K562 (cell line): ENCODE data around the gene BRAF. TPM values are rescaled to one million over a fixed set of nuclear protein-coding genes. Genes with fewer than 3 reads are reported as not detected.

Experiments used
- ATAC-seq: fragments of 200-7000 bp; cut with Tn5 transposase; 3 replicates; pipeline ENCODE4 v1.9.1; 2020; ENCODE audit warnings: moderate library complexity
- BruUV-seq: library from RNA; stranded (reverse); fragments of 400-500 nt; replicated peaks from 2 replicates; lab custom pipeline; 2021; lab: Mats Ljungman, UMichigan
- CTCF ChIA-PET: fragments of 300-600 bp; formaldehyde crosslinking; extraction: SDS; loops from one replicate; lab custom pipeline; 2021; ENCODE audit warnings: low intra/inter-chr PET ratio; lab: Yijun Ruan, JAX
- POLR2A ChIA-PET: fragments of 300-600, 350-650 bp; sonication (Branson Sonifier 250); formaldehyde crosslinking; extraction: SDS; loops from one replicate; lab custom pipeline; 2021; ENCODE audit warnings: antibody characterized with exemption, inconsistent platforms; lab: Yijun Ruan, JAX
- DNase-seq, 4 experiments: peaks; one replicate each; pipeline versions ENCODE4 v3.0.0 to v3.0.0-alpha.2; 2011 to 2018; ENCODE audit warnings: low spot score in 3 of 4, mixed read lengths in 3 of 4; ENCODE audit errors: extremely low read depth in 1 of 4
- FAIRE-seq: peaks from 2 replicates; lab custom pipeline; 2011; peaks lifted over from hg19 to GRCh38; lab: Jason Lieb, UNC
- H2AFZ ChIP-seq: 2 replicates; pipeline ENCODE4 v1.6.0; 2011; ENCODE audit warnings: low read depth, low read length, control low read depth, inconsistent platforms
- H3K27ac ChIP-seq: fragments of 200-600 bp; 3 replicates; pipeline ENCODE4 v1.8.0; 2011; ENCODE audit warnings: low read depth, mild to moderate bottlenecking, control low read depth, inconsistent platforms, low read length, moderate library complexity, mixed read lengths; ENCODE audit errors: extremely low read depth
- H3K27me3 ChIP-seq, 2 experiments: fragments of 300-600 bp in 1 of 2; 2 replicates in 1 of 2; 3 replicates in 1 of 2; pipeline versions ENCODE4 v1.6.0 to v1.8.0; 2011; ENCODE audit warnings: inconsistent platforms in 2 of 2, low read length in 2 of 2, mild to moderate bottlenecking in 1 of 2, mixed read lengths in 1 of 2, moderate library complexity in 1 of 2; ENCODE audit not compliant: control insufficient read depth in 2 of 2, insufficient read depth in 2 of 2
- H3K36me3 ChIP-seq: fragments of 300-600 bp; 3 replicates; pipeline ENCODE4 v1.8.0; 2011; ENCODE audit warnings: mild to moderate bottlenecking, low read length, inconsistent platforms; ENCODE audit not compliant: control insufficient read depth, insufficient read depth
- H3K4me1 ChIP-seq, 2 experiments: fragments of 200-600 bp in 1 of 2; replicated peaks in 1 of 2; 2 replicates in 1 of 2; 3 replicates in 1 of 2; pipeline versions ENCODE4 v1.5.1 to v1.8.0; 2011; ENCODE audit warnings: inconsistent platforms in 2 of 2, low read length in 2 of 2, mild to moderate bottlenecking in 1 of 2, mixed read lengths in 1 of 2, moderate library complexity in 1 of 2; ENCODE audit not compliant: control insufficient read depth in 2 of 2, insufficient read depth in 2 of 2
- H3K4me2 ChIP-seq: 2 replicates; pipeline ENCODE4 v1.6.1; 2011; ENCODE audit warnings: low read length, control low read depth, inconsistent platforms, mixed read lengths; ENCODE audit not compliant: insufficient read depth
- H3K4me3 ChIP-seq: fragments of 200-600 bp; sonication (generic), shearing (Covaris generic); 2 replicates; pipeline ENCODE4 v1.5.1; 2016; ENCODE audit warnings: control low read depth, inconsistent platforms
- H3K79me2 ChIP-seq: fragments of 200-600 bp; 3 replicates; pipeline ENCODE4 v1.8.0; 2011; ENCODE audit warnings: low read length, inconsistent platforms; ENCODE audit not compliant: control insufficient read depth, insufficient read depth
- H3K9ac ChIP-seq, 2 experiments: 2 replicates each; pipeline versions ENCODE4 v1.6.0 to v1.6.1; 2011; ENCODE audit warnings: low read depth in 2 of 2, low read length in 2 of 2, control low read depth in 1 of 2, inconsistent platforms in 1 of 2, mild to moderate bottlenecking in 1 of 2, mixed read lengths in 1 of 2; ENCODE audit not compliant: insufficient read depth in 1 of 2
- H3K9me1 ChIP-seq: one replicate; pipeline ENCODE4 v1.6.0; 2011; ENCODE audit warnings: inconsistent platforms, mild to moderate bottlenecking, low read length, moderate library complexity; ENCODE audit not compliant: control insufficient read depth, insufficient read depth
- H3K9me3 ChIP-seq: replicated peaks from 2 replicates; pipeline ENCODE4 v1.5.1; 2011; ENCODE audit warnings: low read depth, low read length, inconsistent platforms; ENCODE audit not compliant: control insufficient read depth, insufficient read depth
- H4K20me1 ChIP-seq: replicated peaks from 2 replicates; pipeline ENCODE4 v1.6.1; 2011; ENCODE audit warnings: low read length, inconsistent platforms, mixed read lengths; ENCODE audit not compliant: control insufficient read depth, insufficient read depth
- NFIC ChIP-seq: fragments of 450-650 bp; IDR thresholded peaks from 2 replicates; pipeline ENCODE4 v1.6.1; 2017; ENCODE audit warnings: mild to moderate bottlenecking, inconsistent platforms
- SMARCC2 ChIP-seq: fragments of 450-650 bp; IDR thresholded peaks from 2 replicates; pipeline ENCODE4 v1.6.1; 2017; ENCODE audit warnings: antibody characterized with exemption, moderate library complexity, mild to moderate bottlenecking, low read depth
- TRIM28 ChIP-seq: fragments of 450-650 bp; IDR thresholded peaks from 2 replicates; pipeline ENCODE4 v1.6.1; 2017
- TSC22D4 ChIP-seq: fragments of 450-650 bp; IDR thresholded peaks from 2 replicates; pipeline ENCODE4 v1.6.1; 2016; ENCODE audit warnings: missing genetic modification characterization, missing biosample characterization, control low read depth
- ZNF146 ChIP-seq: IDR thresholded peaks from one replicate; pipeline ENCODE4 v1.6.1; 2018; ENCODE audit warnings: missing compliant biosample characterization; ENCODE audit not compliant: unreplicated experiment
- WGBS: fragments of 100-300 bp; shearing (Covaris generic); methylation state at CpG from one replicate; pipeline ENCODE4 v1.1.6; 2016; ENCODE audit warnings: low coverage, mixed read lengths; ENCODE audit not compliant: insufficient coverage; ENCODE audit errors: missing lambda C conversion rate; 5-methylcytosine and 5-hydroxymethylcytosine counted together
- in situ Hi-C: fragments of 300-500 bp; cut with MboI; formaldehyde crosslinking; loops from 4 replicates; pipeline ENCODE4 v1.15.0; 2018; ENCODE audit warnings: inconsistent platforms, mixed read lengths
- intact Hi-C: fragments of 100-400 bp; cut with micrococcal nuclease; formaldehyde crosslinking; loops from 2 replicates; pipeline ENCODE4 v1.14.2; 2022
- polyA plus RNA-seq, 8 experiments: library from polyadenylated mRNA; depleted of rRNA in 4 of 8; stranded (reverse) in 5 of 8; unstranded in 3 of 8; fragments of >200 nt; fragmentation: Nextera tagmentation in 2 of 8; fragmentation: Illumina TruSeq in 1 of 8; extraction: Ambion mirVana in 2 of 8; extraction: Trizol in 1 of 8; gene quantifications; 2 replicates each; pipeline versions ENCODE4 v1.2.1 to v1.2.3, GENCODE V29; 2011 to 2014; ENCODE audit warnings: inconsistent platforms in 1 of 8, missing spikeins in 1 of 8
- total RNA-seq, 7 experiments: library from RNA; depleted of rRNA in 6 of 7; stranded (reverse); fragments of >200 nt in 6 of 7; fragmentation: Illumina TruSeq in 2 of 7; extraction: Trizol in 2 of 7; gene quantifications; 2 replicates each; pipeline versions ENCODE4 v1.2.1 to v1.2.3, GENCODE V29; 2011 to 2021; ENCODE audit warnings: low replicate concordance in 1 of 7
- TF ChIP-seq, protein P1 (sequence below): fragments of 250-450 bp; sonication (Bioruptor Pico); IDR thresholded peaks from 2 replicates; pipeline ENCODE4 v1.5.0; 2021; ENCODE audit warnings: mild to moderate bottlenecking, moderate library complexity
- TF ChIP-seq, protein P2 (sequence below): conservative IDR thresholded peaks from 2 replicates; pipeline ENCODE4 v1.6.1; 2011; ENCODE audit warnings: low read depth, mild to moderate bottlenecking, low read length; ENCODE audit not compliant: control insufficient read depth
- TF ChIP-seq, protein P3 (sequence below): sonication (generic); formaldehyde crosslinking; IDR thresholded peaks from 2 replicates; pipeline ENCODE4 v1.8.0; 2023; ENCODE audit warnings: mild to moderate bottlenecking, missing genetic modification reagents

BRAF gene
- total and polyA plus RNA-seq, 9 of the 15 experiments (the other 6 are each of a cell fraction or from before 2014, with no cell fraction given), result 3.6 to 38.3 (median 21.9) TPM

DNA sequence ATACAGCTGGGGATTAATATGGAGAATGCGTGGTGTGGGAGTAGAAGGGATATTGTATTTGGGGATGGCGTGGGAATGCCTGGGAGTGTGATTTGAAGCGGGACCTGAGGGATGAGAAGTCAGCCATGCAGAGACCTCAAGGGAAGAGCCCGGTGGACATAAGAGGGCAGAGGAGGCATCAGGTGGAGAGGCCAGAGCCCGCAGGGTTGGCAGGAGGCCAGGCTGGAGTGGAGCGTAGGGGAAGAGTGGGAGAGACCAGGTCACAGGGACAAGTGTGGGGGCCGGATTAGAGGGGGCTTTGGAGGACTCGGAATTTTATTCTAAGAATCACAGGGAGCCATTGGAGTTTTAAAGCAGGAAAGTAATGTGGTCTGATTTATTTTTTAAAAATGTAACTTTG, 226.3 kb downstream of the BRAF start:
- 77% methylated on average over 8 of the region's 8 CpGs for WGBS
- no peak for TF ChIP-seq ZNF146
- TF ChIP-seq, protein P1, sequence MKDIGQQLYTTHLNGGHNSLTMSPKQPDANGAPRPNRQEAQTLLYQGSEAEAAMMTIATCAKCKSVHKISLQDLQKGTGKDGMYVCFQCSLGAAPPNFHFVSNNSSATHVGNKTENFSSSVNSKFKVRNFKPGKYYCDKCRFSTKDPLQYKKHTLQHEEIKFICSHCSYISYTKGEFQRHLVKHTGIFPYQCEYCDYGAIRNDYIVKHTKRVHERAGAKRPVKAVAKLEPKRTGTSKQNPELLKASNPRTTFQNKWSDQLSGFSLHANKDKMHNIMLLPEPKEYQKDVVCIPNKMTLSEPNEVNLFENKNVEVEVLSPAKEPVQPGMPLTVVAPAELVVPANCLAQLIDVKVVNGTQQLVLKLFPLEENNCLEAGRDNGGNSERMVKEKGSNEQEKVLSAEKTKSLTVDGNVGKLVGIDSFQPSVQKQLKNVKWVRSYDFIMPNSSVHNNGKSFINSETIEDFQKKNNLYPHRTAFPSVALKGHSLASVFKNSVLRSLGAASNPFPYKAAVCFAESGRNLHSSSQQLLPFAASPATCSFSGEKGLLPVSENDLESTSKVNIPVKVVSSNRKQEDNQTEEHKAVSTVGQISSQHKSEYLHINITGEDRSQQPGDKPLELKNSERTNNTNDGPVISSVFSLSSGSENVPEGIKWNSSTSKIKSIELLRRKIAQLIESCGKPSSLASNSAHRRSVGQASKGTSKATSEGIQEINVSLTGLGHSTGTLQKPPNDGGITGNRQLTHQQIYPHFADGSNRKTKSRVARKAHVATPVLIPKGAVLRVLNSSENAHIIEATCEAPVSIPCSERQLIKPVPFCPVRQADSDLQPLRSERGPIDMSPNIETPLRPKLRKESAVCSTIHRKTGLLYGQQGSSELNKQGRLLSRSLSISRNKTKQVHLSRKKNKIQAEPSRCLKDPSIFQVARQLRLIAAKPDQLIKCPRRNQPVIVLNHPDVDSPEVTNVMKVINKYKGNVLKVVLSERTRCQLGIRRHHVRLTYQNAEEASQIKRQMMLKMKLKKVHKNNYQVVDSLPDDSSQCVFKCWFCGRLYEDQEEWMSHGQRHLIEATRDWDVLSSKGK (CRISPR knock-in tag), result no peak
- TF ChIP-seq SMARCC2, result no peak
- TF ChIP-seq, protein P2, sequence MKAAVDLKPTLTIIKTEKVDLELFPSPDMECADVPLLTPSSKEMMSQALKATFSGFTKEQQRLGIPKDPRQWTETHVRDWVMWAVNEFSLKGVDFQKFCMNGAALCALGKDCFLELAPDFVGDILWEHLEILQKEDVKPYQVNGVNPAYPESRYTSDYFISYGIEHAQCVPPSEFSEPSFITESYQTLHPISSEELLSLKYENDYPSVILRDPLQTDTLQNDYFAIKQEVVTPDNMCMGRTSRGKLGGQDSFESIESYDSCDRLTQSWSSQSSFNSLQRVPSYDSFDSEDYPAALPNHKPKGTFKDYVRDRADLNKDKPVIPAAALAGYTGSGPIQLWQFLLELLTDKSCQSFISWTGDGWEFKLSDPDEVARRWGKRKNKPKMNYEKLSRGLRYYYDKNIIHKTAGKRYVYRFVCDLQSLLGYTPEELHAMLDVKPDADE, result no peak
- no peak for TF ChIP-seq TRIM28
- peak; percentile 87 for TF ChIP-seq NFIC
- TF ChIP-seq TSC22D4 (tag), result no peak
- TF ChIP-seq, protein P3, sequence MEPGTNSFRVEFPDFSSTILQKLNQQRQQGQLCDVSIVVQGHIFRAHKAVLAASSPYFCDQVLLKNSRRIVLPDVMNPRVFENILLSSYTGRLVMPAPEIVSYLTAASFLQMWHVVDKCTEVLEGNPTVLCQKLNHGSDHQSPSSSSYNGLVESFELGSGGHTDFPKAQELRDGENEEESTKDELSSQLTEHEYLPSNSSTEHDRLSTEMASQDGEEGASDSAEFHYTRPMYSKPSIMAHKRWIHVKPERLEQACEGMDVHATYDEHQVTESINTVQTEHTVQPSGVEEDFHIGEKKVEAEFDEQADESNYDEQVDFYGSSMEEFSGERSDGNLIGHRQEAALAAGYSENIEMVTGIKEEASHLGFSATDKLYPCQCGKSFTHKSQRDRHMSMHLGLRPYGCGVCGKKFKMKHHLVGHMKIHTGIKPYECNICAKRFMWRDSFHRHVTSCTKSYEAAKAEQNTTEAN (CRISPR knock-in tag), result no peak
- BruUV-seq, result no TSS peak
- Histone ChIP-seq H3K9me1 (peaks cover 3% of the 10 kb centered on the region), H4K20me1 (0 out of 2 replicates have a peak, but pooled peaks cover 7% of the 10 kb centered on the region), H3K27me3 (no peaks in the 10 kb centered on the region; a peak in 1 of 5 replicates), H3K36me3 (peaks cover 34% of the 10 kb centered on the region; the same call in 2 of the 3 replicates), H2AFZ (no peak overlapping the region), H3K9me3 (no peaks in the 10 kb centered on the region), H3K27ac (no peak overlapping the region), H3K9ac (peak overlapping the region in 1 of 2 experiments; percentile 83; a peak in 2 of 4 replicates), H3K4me2 (peak overlapping the region; percentile 100; the same call in 1 of the 2 replicates), H3K4me3 (no peak overlapping the region), H3K4me1 (peaks cover 18 to 33% of the 10 kb centered on the region in 2 experiments; a peak in 3 of 5 replicates), H3K79me2 (peaks cover 63% of the 10 kb centered on the region)
- in situ Hi-C loops (no loop called here), intact Hi-C loops (loop anchor here (5.0 to 10.0 kb wide), 2 partner anchors 226 to 314 kb away; partner anchors contain the start of genes BRAF and MRPS33)
- no peak for ATAC-seq
- FAIRE-seq, result no peak
- ChIA-PET POLR2A (interaction anchor here (0.6 to 1.5 kb wide), 2 partner anchors 9 to 997 kb away, joined by 3 to 7 read pairs; no protein-coding TSS in a partner anchor), CTCF (interaction anchor here (0.6 kb wide), 2 partner anchors 16 to 28 kb away, joined by 3 to 4 read pairs; no protein-coding TSS in a partner anchor)
- DNase-seq, result no peak
